Limb (tissue), 2 donors: ENCODE results near the gene DDX27.

Source experiments
- DNase-seq, 2 donors: peaks; one replicate each; pipeline ENCODE4 v3.0.0-alpha.2; 2016; ENCODE audit errors: extremely low spot score in 2 of 2

DDX27 gene

DNA sequence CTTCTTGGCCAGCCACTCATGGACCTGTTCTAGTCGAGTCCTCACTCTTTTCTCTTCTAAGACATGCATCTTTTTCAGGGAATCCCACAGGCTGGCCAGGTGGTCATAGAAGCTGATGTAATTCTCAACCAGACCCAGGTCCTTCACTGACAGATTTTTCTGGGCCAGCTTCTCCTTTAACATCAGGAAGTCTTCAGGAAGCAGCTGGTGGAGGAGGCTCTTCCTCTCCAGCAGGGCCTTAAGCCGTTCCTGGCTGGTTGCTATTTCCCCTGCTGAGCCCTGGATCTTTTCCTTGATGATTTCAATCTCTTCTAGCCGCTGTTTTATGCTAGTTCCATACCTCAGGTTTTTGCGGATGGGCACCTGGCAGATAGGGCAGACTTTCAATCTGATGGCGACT lies 28.6 kb downstream of the DDX27 start:
- no peak for DNase-seq

DNA sequence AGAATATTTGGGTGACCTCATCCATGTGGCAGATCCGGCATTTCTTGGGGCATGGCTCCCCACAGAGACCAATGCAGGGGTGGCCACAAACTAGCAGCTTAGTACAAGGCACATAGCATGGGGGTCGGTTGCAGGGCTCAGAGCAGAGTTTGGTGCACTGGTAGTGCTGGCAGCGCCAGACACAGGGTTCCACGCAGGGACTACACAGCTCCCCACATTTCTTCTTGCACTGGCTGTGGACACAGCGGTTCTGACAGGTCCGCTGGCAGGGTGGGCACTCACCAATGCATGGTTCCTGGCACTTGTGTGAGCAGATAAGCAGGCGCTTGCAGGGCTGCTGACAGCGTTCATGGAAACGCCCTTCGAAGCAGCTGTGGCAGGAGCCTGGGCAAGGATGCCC lies 29.1 kb downstream of the DDX27 start:
- no peak for DNase-seq

DNA sequence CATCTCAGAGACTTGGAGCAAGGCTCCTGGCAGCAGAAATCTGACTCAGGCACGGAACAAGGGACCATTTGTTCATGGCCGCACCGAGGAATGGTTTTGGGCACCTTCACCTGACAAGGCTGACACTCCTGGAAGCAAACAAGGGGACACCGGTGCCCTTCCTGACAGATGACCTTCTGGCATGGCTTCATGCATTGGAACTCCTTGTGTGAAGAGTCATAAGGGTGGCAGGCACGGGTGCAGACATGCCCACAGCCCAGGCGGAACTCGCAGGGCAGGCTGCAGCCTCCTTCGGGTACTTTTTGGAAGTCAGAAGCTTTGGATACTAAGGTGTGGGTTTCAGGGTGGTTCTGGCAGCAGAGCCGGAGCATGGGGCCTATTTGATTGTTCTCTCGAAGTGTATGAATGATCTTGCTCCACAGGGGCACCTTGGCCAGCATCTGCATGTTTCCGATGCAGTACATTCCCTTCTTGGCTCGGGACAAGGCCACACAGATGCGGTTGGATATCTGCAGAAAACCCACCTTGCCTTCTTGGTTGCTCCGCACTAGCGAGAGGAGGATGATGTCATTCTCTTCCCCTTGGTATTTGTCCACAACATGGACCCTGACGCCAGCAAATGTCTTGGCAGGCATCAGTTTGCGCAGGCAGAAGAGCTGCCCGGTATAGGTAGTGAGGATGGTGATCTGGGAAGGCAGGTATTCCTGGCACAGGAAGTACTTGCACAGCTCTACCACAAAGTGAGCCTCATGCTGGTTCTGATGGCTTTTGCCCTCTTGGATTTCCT lies 29.9 kb downstream of the DDX27 start:
- DNase-seq: no peak

DNA sequence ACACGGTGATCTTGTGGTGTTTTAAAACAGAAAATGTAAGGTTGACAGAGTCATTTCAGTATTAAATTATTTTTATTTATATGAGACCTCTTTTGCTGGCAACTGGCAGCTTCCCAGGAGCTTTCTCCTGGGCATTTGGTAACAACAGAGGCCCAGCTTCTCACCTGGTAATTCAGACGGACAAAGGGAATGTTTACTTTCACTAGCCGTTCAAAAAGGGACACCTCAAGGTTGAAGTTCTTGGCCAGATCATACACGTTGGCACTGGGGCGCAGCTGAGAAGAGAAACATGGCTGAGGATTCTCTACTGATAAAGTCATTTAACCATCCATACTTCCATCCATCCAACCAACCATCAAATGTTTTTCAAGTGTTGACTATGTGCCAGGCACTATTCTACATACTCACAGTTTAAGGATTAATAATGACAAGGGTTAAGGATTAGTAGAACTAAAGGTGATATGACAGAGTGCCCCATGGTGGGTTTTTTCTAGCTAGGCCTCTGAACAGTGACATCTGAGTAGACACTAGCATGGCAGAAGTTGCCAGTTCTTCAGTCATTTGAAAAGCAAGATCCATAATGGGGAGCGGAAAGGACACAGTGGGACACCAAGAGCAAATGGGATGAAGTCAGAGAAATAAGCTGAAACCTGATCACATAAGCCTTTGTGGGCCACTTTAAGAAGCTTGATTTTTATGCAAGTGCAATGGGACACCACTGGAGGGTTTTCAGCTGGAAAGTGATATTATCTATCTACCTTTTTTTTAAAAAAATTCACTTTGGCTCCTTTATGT lies 33.5 kb downstream of the DDX27 start:
- DNase-seq: no peak

DNA sequence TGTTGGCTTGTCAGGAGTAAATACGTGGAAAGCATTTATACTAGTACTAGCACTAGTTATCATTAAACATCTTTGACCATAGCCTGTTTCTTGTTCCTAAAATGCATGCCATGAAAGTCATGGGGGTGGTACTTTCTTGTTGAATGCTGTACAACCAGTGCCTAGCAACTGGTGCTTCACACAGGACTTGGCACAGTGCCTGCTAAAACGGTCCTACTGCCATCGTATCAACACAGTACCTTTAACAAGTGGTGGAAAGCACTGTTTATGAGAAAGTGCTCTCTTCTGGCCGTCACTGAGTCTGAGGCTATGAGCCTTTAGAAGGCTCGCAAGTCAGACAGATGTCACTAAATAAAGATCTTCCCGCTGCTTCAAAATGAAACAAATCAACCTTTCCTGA lies 37.0 kb downstream of the DDX27 start:
- no peak for DNase-seq

DNA sequence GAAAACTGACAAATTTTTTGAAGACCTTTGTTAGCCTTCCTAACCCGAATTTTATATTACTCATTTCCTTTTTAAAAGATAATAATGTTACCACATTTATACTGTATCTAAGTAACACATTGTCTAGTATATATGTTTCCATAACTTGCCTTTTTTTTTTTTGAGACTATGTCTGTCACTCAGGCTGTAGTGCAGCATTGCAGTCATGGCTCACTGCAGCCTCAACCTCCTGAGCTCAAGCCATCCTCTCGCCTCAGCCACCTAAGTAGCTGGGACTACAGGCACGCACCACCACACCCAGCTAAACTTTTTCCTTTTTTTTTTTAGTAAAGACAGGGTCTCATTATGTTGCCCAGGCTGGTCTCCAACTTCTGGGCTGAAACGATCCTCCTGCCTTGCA lies 40.1 kb downstream of the DDX27 start:
- no peak for DNase-seq

DNA sequence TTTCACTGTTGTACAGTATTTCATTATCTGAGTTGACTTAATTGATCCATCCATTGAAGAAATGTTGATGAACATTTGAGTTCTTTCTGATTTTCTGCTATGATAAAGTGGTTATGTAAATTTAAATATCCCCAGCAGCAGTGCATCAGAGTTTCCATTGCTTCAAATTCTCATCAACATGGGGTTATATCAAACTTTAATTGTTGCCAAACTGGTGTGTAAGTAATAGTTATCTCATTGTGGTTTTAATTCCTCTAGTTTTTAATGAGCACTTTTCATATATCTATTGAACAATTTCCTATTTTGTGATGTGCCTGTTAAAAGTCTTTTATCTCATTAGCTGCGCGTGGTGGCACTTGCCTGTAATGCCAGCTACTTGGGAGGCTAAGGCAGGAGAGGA lies 40.6 kb downstream of the DDX27 start:
- no peak for DNase-seq

DNA sequence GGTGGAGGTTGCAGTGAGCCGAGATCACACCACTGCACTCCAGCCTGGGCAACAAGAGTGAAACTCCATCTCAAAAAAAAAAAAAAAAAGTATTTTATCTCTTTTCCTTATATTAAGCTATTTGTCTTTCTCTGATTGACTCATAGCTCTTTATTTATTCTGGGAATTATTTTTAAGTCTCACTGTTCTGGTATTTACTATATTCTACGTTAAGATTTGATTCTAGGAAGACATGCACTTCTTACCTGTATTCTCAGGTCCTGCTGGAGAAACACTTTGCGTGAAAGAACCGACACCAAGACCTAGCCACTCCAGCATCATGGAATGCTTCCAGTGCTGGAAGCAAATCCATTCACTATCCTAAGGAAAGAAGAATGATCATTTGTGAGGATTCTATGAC lies 41.0 kb downstream of the DDX27 start:
- DNase-seq: no peak

DNA sequence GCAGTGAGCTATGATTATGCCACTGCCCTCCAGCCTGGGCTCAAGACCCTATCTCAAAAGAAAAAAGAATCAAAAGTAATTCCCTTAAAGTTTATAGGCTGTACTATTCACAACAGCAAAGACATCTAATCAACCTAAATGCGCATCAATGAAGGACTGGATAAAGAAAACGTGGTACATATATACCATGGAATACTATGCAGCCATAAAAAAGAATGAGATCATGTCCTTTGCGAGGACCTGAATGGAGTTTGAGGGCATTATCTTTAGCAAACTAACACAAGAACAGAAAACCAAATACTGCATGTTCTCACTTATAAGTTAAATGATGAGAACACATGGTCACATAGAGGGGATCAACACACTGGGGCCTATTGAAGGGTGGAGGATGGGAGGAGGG lies 42.0 kb downstream of the DDX27 start:
- DNase-seq: no peak

DNA sequence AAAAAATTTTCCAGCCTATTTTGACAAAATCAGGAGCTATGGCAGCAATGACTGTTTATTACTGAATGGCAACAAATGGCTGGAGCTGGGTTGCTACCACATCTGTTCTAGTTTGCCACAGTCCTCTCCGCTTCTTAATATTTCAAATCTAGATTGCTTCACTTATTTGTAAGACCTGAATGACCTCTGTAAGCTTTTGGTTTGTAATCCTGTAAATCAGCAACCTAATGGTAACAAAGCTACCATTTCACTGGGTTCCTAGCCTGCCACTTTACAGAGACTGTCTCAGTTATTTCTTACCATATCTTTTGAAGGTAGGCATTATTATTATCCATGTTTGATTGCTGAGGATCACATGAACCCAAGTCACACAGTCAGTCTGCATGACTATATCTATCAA lies 43.2 kb downstream of the DDX27 start:
- DNase-seq: no peak

DNA sequence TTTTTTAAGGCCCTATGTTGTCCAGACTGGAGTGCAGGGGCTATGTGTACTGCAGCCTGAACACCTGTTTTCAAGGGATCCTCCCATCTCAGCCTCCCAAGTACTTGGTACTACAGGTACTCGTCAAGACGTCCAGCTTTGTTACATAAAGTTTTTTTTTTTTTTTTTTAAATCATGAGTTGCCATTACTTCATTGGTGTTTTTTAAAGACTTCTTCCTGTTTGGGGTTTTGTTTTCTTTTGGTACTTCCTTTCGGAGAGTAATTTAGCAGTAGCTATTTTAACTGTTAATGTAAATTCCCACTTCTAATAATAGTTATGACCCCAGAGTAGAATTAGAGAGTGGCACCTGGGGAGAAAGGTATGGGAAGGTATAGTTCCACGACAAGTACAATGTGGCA lies 48.1 kb downstream of the DDX27 start:
- DNase-seq: no peak

DNA sequence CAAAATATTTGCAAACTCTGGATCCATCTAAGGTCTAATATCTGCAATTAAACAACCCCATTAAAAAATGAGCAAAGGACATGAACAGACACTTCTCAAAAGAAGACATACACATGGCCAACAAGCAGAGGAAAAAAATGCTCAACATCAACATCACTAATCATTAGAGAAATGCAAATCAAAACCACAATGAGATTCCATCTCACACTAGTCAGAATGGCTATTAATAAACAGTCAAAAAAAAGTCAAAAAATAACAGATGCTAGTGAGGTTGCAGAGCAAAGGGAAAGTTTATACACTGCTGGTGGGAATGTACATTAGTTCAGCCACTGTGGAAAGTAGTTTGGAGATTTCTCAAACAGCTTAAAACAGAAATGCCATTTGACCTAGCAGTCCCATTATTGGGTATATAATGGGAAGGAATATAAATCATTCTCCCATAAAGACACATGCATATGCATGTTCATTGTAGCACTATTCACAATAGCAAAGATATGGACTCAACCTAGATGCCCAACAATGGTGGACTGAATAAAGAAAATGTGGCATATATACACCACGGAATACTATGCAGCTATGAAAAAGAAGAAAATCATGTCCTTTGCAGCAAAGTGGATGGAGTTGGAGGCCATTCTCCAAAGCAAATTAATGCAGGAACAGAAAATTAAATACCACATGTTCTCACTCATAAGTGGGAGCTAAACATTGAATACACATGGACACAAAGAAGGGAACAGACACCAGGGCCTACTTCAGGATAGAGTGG lies 49.6 kb downstream of the DDX27 start:
- DNase-seq: no peak

DNA sequence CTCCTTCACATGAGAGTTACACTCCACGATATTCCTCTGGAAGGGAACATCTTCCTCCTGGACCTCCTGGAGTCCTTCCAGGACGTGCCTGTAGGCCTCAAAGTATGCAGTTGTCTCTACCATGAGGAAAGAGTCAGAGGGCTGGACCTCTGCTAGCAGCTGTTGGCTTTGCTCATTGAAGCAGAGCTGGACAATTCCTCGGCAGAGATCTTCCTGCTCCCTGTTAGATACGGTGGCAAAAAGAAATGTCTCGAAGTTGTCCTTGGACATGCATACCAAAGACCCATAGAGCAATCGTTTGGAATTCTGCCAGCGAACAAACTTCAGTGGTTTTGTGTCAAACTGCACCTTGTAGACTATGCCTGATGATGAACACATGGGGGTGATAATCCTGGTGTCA lies 51.0 kb downstream of the DDX27 start:
- DNase-seq: no peak

DNA sequence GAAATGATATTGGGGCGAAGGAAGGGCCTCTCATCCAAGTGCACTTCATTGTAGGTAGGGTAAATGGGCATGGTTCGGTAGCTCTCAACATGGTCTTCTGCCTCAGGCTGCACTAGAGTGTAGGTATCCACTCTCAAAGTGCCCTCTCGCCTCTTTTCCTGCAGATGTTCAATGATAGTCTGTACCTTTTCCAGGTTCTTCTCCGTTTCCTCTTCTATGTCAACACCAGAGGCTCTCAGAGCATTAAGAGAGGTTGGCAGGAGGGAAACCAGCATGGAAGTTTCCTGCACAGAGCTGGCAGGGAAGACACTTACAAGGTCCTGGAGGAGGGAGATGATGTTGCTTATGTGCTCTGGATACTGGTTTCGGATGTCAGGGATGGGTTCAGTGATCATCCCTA lies 51.5 kb downstream of the DDX27 start:
- DNase-seq: no peak

DNA sequence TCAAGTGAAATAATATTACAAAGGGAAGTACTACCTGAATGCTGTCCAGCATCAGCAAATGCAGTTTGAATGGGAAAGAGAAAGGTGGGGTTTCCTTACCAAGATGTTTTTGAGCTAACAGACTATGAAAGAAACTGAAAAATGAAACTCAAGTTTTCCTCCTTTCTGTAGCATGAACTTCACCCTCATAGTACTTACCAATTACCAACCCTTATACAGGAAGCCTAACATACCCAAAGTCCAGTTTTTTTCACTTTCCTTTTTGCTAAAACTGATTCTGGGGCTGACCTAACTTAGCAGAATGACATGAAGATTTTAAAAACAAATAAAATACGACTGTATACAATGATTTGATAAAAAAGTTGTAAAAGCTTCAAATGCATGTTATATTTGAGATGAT lies 53.4 kb downstream of the DDX27 start:
- no peak for DNase-seq

DNA sequence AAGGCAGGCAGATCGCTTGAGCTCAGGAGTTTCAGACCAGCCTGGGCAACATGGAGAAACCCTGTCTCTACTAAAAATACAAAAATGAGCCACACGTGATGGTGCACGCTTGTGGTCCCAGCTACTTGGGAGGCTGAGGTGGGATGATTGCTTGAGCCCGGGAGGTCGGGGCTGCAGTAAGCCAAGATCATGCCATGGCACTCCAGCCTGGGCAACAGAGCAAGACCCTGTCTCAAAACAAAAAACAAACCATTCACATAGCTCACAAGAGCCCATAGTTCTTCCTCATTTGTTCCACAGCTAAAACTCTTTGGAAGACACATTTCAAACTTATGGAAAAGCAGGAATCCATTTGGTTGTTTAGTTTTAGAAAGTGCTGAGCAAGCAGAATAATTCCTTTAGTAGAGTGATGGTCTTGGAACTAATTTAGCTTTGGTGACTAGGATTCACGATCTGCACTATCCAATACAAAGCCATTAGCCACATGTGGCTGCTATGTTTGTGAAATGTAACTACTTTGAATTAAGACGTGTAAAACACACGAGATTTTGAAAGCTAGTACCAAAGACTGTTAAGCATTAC lies 54.6 kb downstream of the DDX27 start:
- DNase-seq: no peak

DNA sequence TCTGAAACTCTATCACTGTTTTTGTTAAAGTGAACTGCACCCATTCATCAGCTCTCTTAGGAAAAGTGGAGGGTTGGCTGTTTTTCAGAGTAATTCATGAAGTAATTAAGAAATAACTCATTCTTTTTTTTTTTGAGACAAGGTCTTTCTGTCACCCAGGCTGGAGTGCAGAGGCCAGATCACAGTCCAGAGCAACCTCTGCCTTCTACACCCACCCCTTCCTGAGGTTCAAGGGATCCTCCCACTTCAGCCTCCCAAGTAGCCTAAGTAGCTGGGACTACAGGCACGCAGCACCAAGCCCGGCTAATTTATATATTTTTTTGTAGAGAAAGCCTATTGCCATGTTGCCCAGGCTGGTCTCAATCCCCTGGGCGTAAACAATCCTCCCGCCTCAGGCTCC lies 56.0 kb downstream of the DDX27 start:
- DNase-seq: no peak

DNA sequence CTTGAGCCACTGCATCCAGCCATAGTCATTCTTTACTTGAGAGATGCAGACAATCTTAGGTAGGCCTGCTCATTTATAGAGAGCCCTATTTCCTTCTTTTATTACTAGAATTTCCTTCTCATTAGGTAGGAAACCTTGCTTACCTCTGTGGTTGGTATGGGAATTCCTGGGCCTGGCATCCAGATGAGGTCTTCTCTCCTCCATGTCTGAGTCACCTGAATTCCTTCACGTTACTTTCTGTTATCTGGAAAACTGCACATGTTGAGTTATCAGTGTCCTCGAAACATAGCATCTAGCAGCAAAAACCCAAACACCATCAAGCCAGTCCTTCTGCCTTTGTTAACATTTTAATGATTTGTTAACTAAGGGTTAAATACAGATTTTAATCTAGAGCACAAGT lies 56.4 kb downstream of the DDX27 start:
- no peak for DNase-seq

DNA sequence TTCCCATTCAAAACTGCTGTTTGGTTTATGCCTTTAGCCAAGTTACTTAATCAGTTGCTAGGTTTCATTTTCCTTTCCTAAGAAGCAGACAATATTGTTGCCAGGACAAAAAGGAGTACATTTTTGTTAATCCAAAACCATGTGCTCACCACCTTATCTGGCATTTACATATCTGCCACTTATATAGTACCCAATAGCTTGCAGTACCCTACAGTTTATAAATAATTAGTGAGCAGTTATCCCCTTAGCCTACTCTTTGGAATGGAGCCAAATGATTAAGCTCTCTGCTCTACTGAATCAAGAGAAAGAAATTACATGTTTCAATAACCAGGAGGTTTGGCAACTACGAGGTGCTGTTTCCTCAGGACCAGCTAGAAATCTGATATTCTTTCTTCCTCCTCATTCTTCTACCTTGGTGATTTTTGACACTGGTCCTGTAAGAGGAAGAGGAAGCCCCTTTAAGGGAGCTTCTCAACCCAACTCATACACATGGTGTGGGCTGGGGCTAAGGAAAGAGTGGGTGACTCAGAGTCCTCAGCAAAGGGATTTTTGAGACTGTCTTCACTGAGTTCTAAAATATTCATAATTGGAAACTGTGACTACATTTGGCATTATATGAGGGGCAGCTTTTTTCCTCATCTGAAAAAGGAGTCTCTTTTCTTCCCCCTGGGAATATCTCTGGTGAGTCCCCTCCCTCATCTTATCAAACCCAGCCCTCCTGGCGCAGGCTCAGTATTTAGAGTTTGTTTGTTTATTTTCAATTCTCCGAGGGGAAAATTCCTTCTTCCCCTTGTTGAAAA lies 57.1 kb downstream of the DDX27 start:
- no peak for DNase-seq

DNA sequence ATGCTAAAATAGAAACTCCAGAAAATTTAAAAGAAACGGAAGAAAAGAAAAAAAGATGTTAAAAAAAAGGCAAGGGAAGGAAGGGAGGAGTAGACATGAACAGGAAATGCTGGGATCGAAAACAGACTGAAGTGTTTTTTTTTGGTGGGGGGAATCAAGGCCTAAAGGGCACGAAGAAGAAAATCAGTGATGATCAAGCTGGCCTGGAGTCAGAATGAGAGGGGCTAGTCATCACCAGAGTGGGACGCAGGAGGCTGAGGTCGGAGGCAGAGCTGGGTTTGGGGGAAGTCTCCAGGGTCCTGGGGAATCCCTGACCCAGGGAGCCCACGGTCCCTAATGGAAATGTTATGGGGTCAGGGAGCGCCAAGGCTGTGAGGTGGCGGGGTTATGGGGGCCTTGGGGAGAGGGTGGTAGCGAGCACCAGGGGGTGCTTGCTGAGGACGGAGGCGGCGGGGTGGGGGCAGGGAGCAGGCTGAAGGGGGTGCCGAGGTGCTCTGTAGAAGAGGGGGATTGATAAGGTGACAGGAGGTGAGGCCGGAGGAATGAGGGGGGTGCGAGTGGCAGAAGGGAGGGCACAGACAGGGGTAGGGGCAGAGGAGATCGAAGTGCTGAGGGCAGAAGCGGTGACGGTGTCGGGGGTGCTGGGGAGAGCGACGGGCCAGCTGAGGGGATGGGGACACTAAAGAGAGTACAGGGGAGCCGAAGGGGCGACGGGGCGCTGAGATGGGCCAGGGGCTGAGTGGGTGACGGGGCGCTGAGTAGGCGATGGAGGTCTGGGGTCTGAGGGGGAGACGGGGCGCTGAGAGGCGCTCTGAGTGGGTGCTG lies 58.0 kb downstream of the DDX27 start:
- DNase-seq: no peak

DNA sequence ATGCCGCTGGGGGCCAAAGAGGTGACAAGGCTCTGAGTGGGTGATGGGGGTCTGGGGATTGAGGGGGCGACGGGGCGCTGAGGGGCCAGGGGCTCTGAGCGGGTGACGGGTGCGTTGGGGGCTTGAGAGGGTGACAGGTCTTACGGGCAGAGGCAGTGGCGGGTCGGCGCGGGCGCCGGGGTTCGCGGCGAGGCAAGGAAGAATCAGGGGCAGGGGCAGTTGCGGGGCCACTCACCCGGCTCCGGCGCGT lies 58.5 kb downstream of the DDX27 start:
- no peak for DNase-seq
